H1 (cell line): ENCODE measurements around the gene ZNG1A. TPM values are rescaled to one million over a fixed set of nuclear protein-coding genes. Genes with fewer than 3 reads are reported as not detected.
"Not testable (repeated sequence)": the region's sequence is repeated elsewhere in the genome, so short reads cannot be mapped to it uniquely, and the experiment has no call there.

Experiments used
- CTCF ChIA-PET: fragments of 300-600 bp; sonication (Branson Sonifier 250); formaldehyde crosslinking; loops from one replicate; lab custom pipeline; 2021; ENCODE audit not compliant: partially characterized antibody; lab: Charles Lee
- POLR2A ChIA-PET: fragments of 300-600 bp; sonication (Branson Sonifier 250); formaldehyde crosslinking; loops from one replicate; lab custom pipeline; 2021; ENCODE audit warnings: inconsistent platforms; ENCODE audit not compliant: partially characterized antibody; lab: Charles Lee
- DNase-seq, 2 experiments: peaks; one replicate each; pipeline versions ENCODE4 v3.0.0 to v3.0.0-alpha.2; 2010 to 2022; ENCODE audit warnings: low spot score in 2 of 2, low read depth in 1 of 2, mixed read lengths in 1 of 2
- FAIRE-seq: peaks from 2 replicates; lab custom pipeline; 2011; peaks lifted over from hg19 to GRCh38; lab: Jason Lieb, UNC
- H2AFZ ChIP-seq: 2 replicates; pipeline ENCODE4 v1.8.1; 2012; ENCODE audit warnings: low read length, inconsistent platforms
- H2AK5ac ChIP-seq: 2 replicates; pipeline ENCODE4 v1.6.1; 2013; ENCODE audit warnings: low read depth, low read length
- H2BK120ac ChIP-seq: replicated peaks from 2 replicates; pipeline ENCODE3; 2013; ENCODE audit warnings: low read depth, low read length, inconsistent platforms
- H2BK12ac ChIP-seq: 2 replicates; pipeline ENCODE4 v1.6.1; 2013; ENCODE audit warnings: low read depth, low read length
- H2BK15ac ChIP-seq: 2 replicates; pipeline ENCODE4 v1.6.1; 2013; ENCODE audit warnings: low read length
- H2BK20ac ChIP-seq: 2 replicates; pipeline ENCODE4 v1.6.1; 2013; ENCODE audit warnings: low read length
- H2BK5ac ChIP-seq: 2 replicates; pipeline ENCODE4 v1.6.1; 2013; ENCODE audit warnings: low read depth, low read length
- H3K14ac ChIP-seq: 2 replicates; pipeline ENCODE4 v1.6.1; 2013; ENCODE audit warnings: inconsistent platforms; ENCODE audit not compliant: insufficient read length
- H3K18ac ChIP-seq: 2 replicates; pipeline ENCODE4 v1.6.1; 2013; ENCODE audit warnings: low read length; ENCODE audit errors: extremely low read depth
- H3K23ac ChIP-seq: 2 replicates; pipeline ENCODE4 v1.6.1; 2013; ENCODE audit warnings: inconsistent platforms; ENCODE audit not compliant: insufficient read length
- H3K23me2 ChIP-seq: 2 replicates; pipeline ENCODE4 v1.6.1; 2013; ENCODE audit warnings: low read depth, low read length
- H3K27ac ChIP-seq: 2 replicates; pipeline ENCODE4 v1.6.1; 2011; ENCODE audit warnings: low read depth, low read length, inconsistent platforms
- H3K27me3 ChIP-seq, 4 experiments: replicated peaks in 1 of 4; 1 replicate in 1 of 4; 2 replicates in 3 of 4; pipeline versions ENCODE4 v1.6.1 to v1.8.1; 2011 to 2013; ENCODE audit warnings: low read length in 3 of 4, mild to moderate bottlenecking in 3 of 4, inconsistent platforms in 2 of 4, mixed read lengths in 2 of 4, moderate library complexity in 1 of 4; ENCODE audit not compliant: control insufficient read depth in 3 of 4, insufficient read depth in 3 of 4; ENCODE audit errors: extremely low read depth in 1 of 4
- H3K36me3 ChIP-seq, 4 experiments: 2 replicates each; pipeline versions ENCODE4 v1.6.1 to v1.8.1; 2011 to 2013; ENCODE audit warnings: mild to moderate bottlenecking in 4 of 4, low read length in 3 of 4, moderate library complexity in 2 of 4, control low read depth in 1 of 4, inconsistent platforms in 1 of 4; ENCODE audit not compliant: insufficient read depth in 4 of 4, control insufficient read depth in 2 of 4
- H3K4ac ChIP-seq: replicated peaks from 2 replicates; pipeline ENCODE3; 2013; ENCODE audit warnings: low read length, low read depth, mixed read lengths, inconsistent platforms; ENCODE audit not compliant: insufficient read length
- H3K4me1 ChIP-seq, 4 experiments: replicated peaks in 1 of 4; 1 replicate in 1 of 4; 2 replicates in 3 of 4; pipeline versions ENCODE4 v1.6.1 to v1.8.1; 2011 to 2013; ENCODE audit warnings: low read length in 3 of 4, inconsistent platforms in 2 of 4, mixed read lengths in 1 of 4; ENCODE audit not compliant: insufficient read depth in 4 of 4, control insufficient read depth in 3 of 4
- H3K4me2 ChIP-seq, 2 experiments: 2 replicates each; pipeline versions ENCODE4 v1.6.1 to v1.8.1; 2011 to 2013; ENCODE audit warnings: low read depth in 2 of 2, low read length in 2 of 2, control low read depth in 1 of 2, inconsistent platforms in 1 of 2, mild to moderate bottlenecking in 1 of 2; ENCODE audit not compliant: insufficient read depth in 1 of 2
- H3K4me3 ChIP-seq, 4 experiments: fragments of 200-600, 300-600 bp in 1 of 4; sonication (generic), shearing (Covaris generic), sonication (Bioruptor Twin) in 1 of 4; 2 replicates each; pipeline versions ENCODE4 v1.5.1 to v1.8.1; 2011 to 2016; ENCODE audit warnings: low read length in 4 of 4, low read depth in 3 of 4, control low read depth in 2 of 4, inconsistent platforms in 2 of 4, mild to moderate bottlenecking in 2 of 4, mixed read lengths in 1 of 4, moderate library complexity in 1 of 4; ENCODE audit not compliant: insufficient read depth in 2 of 4; ENCODE audit errors: extremely low read depth in 1 of 4
- H3K56ac ChIP-seq: replicated peaks from 2 replicates; pipeline ENCODE3; 2013; ENCODE audit warnings: low read depth, mild to moderate bottlenecking, mixed read lengths, low read length, inconsistent platforms; ENCODE audit not compliant: insufficient read length
- H3K79me1 ChIP-seq: 2 replicates; pipeline ENCODE4 v1.6.1; 2013; ENCODE audit warnings: low read depth, low read length, control low read depth
- H3K79me2 ChIP-seq, 2 experiments: 2 replicates each; pipeline versions ENCODE4 v1.6.1 to v1.8.1; 2012 to 2013; ENCODE audit warnings: low read length in 2 of 2, mild to moderate bottlenecking in 2 of 2, inconsistent platforms in 1 of 2; ENCODE audit not compliant: insufficient read depth in 2 of 2, control insufficient read depth in 1 of 2
- H3K9ac ChIP-seq, 4 experiments: replicated peaks in 1 of 4; 1 replicate in 1 of 4; 2 replicates in 3 of 4; pipeline versions ENCODE4 v1.6.1 to v1.8.1; 2011 to 2013; ENCODE audit warnings: low read depth in 3 of 4, low read length in 3 of 4, control low read depth in 2 of 4, mild to moderate bottlenecking in 2 of 4, moderate library complexity in 2 of 4, inconsistent platforms in 1 of 4; ENCODE audit errors: extremely low read depth in 1 of 4
- H3K9me3 ChIP-seq, 2 experiments: 2 replicates each; pipeline versions ENCODE4 v1.6.1 to v1.8.1; 2012 to 2013; ENCODE audit warnings: mild to moderate bottlenecking in 2 of 2, moderate library complexity in 2 of 2, control low read depth in 1 of 2, inconsistent platforms in 1 of 2, low read depth in 1 of 2, low read length in 1 of 2, mixed read lengths in 1 of 2; ENCODE audit not compliant: insufficient read depth in 2 of 2
- H4K20me1 ChIP-seq, 2 experiments: replicated peaks in 1 of 2; 2 replicates each; pipeline versions ENCODE3 to v1.8.1; 2011 to 2013; ENCODE audit warnings: inconsistent platforms in 2 of 2, low read length in 2 of 2, mild to moderate bottlenecking in 1 of 2; ENCODE audit not compliant: insufficient read depth in 2 of 2, control insufficient read depth in 1 of 2
- H4K5ac ChIP-seq: 2 replicates; pipeline ENCODE4 v1.6.1; 2013; ENCODE audit warnings: low read length, low read depth, mixed read lengths, inconsistent platforms; ENCODE audit not compliant: insufficient read length
- H4K8ac ChIP-seq: 2 replicates; pipeline ENCODE4 v1.8.0; 2013; ENCODE audit warnings: mild to moderate bottlenecking, moderate library complexity, low read length, inconsistent platforms; ENCODE audit not compliant: insufficient read depth; ENCODE audit errors: extremely low read depth
- H4K91ac ChIP-seq: replicated peaks from 2 replicates; pipeline ENCODE3; 2013; ENCODE audit warnings: low read length, mixed read lengths, inconsistent platforms; ENCODE audit not compliant: insufficient read length
- EZH2 ChIP-seq: fragments of 200-600 bp; sonication (generic); IDR thresholded peaks from 2 replicates; pipeline ENCODE4 v1.7.1; 2012; ENCODE audit warnings: low read depth, mild to moderate bottlenecking, moderate library complexity, low read length, inconsistent platforms; ENCODE audit not compliant: severe bottlenecking
- KDM4A ChIP-seq: IDR thresholded peaks from one replicate; pipeline ENCODE4 v1.7.1; 2012; ENCODE audit warnings: low read depth, mild to moderate bottlenecking, moderate library complexity, low read length, inconsistent platforms; ENCODE audit not compliant: severe bottlenecking
- SUZ12 ChIP-seq: fragments of 200-600 bp; sonication (generic); IDR thresholded peaks from 2 replicates; pipeline ENCODE4 v1.6.1; 2012; ENCODE audit warnings: mild to moderate bottlenecking, inconsistent platforms, low read length, moderate library complexity, mixed read lengths
- WGBS, 2 experiments: shearing (Covaris generic) in 1 of 2; methylation state at CpG; one replicate each; pipeline versions ENCODE4 v1.1.6 to v1.1.7; 2013 to 2015; ENCODE audit warnings: low lambda C conversion rate in 2 of 2, mixed read lengths in 2 of 2, inconsistent platforms in 1 of 2, low coverage in 1 of 2, missing lambda C conversion rate in 1 of 2; ENCODE audit not compliant: insufficient replicate concordance in 2 of 2, insufficient coverage in 1 of 2, insufficient read length in 1 of 2; ENCODE audit errors: extremely low coverage in 1 of 2, missing lambda C conversion rate in 1 of 2; 5-methylcytosine and 5-hydroxymethylcytosine counted together
- polyA plus RNA-seq, 7 experiments: library from polyadenylated mRNA; depleted of rRNA in 3 of 7; stranded (reverse) in 5 of 7; unstranded in 2 of 7; fragments of >200 nt in 5 of 7; fragments of 200-250 nt in 2 of 7; gene quantifications; 1 replicate in 5 of 7; 2 replicates in 1 of 7; 4 replicates in 1 of 7; pipeline versions ENCODE4 v1.2.1 to v1.2.3, GENCODE V29; 2011 to 2013; ENCODE audit warnings: missing spikeins in 2 of 7, mixed read lengths in 2 of 7
- total RNA-seq: library from RNA; stranded (reverse); fragmentation: NEBNext Ultra II Directional; extraction: Animal tissue kit (Norgen Biotek cat#: 25700); gene quantifications from 2 replicates; pipeline ENCODE4 v1.2.1, GENCODE V29; 2021

The ZNG1A gene
- total and polyA plus RNA-seq, 2 of the 8 experiments (the other 6 are each of a cell fraction or from before 2014, with no cell fraction given), result 18.2 to 46.5 TPM

GRCh38 chr9:114267-115117, 64.4 kb downstream of the ZNG1A start:
- H3K4me1 ChIP-seq, H3K79me2 ChIP-seq, FAIRE-seq, H3K18ac ChIP-seq, H2BK12ac ChIP-seq, H2BK5ac ChIP-seq, H4K20me1 ChIP-seq, H4K5ac ChIP-seq, H3K4ac ChIP-seq: not testable (repeated sequence)
- H3K4me2 ChIP-seq, result peak overlapping the region; percentile 70 to 73
- H3K27me3 ChIP-seq, result peaks cover 37 to 70% (median 55%) of the 10 kb centered on the region in 4 experiments
- peak overlapping the region; percentile 31; the same call in 1 of the 2 replicates for H2AFZ ChIP-seq
- peak; percentile 77 for TF ChIP-seq EZH2
- TF ChIP-seq KDM4A, result peak; percentile 2
- TF ChIP-seq SUZ12, result peak; percentile 61
- TF ChIP-seq, all 59 proteins: peak for 3; not testable (repeated sequence) for 56
- H2BK15ac ChIP-seq, H2AK5ac ChIP-seq, H2BK120ac ChIP-seq, H3K9ac ChIP-seq, H3K23me2 ChIP-seq, H3K27ac ChIP-seq, H3K14ac ChIP-seq, H2BK20ac ChIP-seq, H3K36me3 ChIP-seq, H3K9me3 ChIP-seq, H3K79me1 ChIP-seq, H3K56ac ChIP-seq, H4K8ac ChIP-seq, H4K91ac ChIP-seq, CTCF ChIA-PET, H3K23ac ChIP-seq, POLR2A ChIA-PET: not testable (repeated sequence)
- DNase-seq, result peak in 1 of 2 experiments; percentile 66
- 1% methylated on average over 31 of the region's 73 CpGs; no CpG with 5 or more reads in 1 of the 2 experiments for WGBS, 2 experiments
- H3K4me3 ChIP-seq, result peak overlapping the region; percentile 21 to 54 (median 29); a peak in 4 of 8 replicates
